ENCODE data around the gene PRR30. TPM values are rescaled to one million over a fixed set of nuclear protein-coding genes. Genes with fewer than 3 reads are reported as not detected.

PRR30 gene
- total RNA-seq, 1 experiment from 2014 or later = not detected

DNA sequence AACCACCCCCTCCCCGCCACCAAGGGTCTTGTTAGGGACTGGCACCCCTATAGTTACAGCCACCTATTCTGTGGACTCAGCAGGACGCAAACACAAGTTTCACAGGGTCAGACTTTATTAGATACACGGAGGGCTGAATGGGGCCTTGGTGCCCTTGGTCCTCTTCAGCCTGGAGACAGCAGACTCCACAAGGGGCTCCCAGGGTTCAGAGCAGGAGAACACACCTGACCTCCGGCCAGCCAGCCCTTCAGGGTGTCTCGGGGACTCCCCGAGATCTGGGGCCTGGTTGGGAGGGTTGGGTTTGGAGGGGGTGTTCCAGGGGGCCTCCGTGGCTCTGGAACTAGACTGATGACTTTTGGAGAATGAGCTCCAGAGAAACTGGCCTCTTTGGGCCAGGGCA, 2.5 kb downstream of the PRR30 start:
- no TSS peak for BruUV-seq (replicated peaks)
- ChIA-PET RAD21 (ENCODE audit: low non-redundant PET in 1 of 2, low total read pairs in 2 of 2, uncharacterized antibody in 2 of 2, unreplicated experiment in 2 of 2) (no interaction called here), CTCF (interaction anchor here (1.4 kb wide), 1 partner anchor 33 kb away, joined by 3 read pairs; no protein-coding TSS in a partner anchor), POLR2A (no interaction called here)
- H4K20me1 ChIP-seq (ENCODE audit: insufficient read depth) = no peaks in the 10 kb centered on the region
- no peaks in the 10 kb centered on the region for H3K27me3 ChIP-seq (ENCODE audit: insufficient read depth, low read length)
- ATAC-seq (no peak), DNase-seq (ENCODE audit: low read depth, low spot score) (no peak)
- TF ChIP-seq POLR2A (IDR thresholded peaks at IDR 0.05; ENCODE audit: borderline replicate concordance, extremely low read depth, insufficient read depth, insufficient read length) (no peak), ELF1 (IDR thresholded peaks at IDR 0.05; ENCODE audit: borderline replicate concordance, low read depth) (no peak), EGR1 (IDR thresholded peaks at IDR 0.05; ENCODE audit: low read depth) (no peak), ZNF274 (IDR thresholded peaks at IDR 0.05; ENCODE audit: low read depth, low read length) (no peak), POLR2AphosphoS5 (IDR thresholded peaks at IDR 0.05; ENCODE audit: low read depth, low read length) (no peak), JUND (IDR thresholded peaks at IDR 0.05) (no peak), YY1 (IDR thresholded peaks at IDR 0.05; ENCODE audit: extremely low read depth, insufficient replicate concordance, low read depth, low read length) (no peak), RAD21 (IDR thresholded peaks at IDR 0.05; ENCODE audit: low read depth) (no peak), FOSL1 (IDR thresholded peaks at IDR 0.05; ENCODE audit: low read depth) (no peak), ATF3 (IDR thresholded peaks at IDR 0.05) (no peak), ZFX (IDR thresholded peaks at IDR 0.05) (no peak), TCF7L2 (IDR thresholded peaks at IDR 0.05; ENCODE audit: borderline replicate concordance, extremely low read depth, insufficient read depth, insufficient read length) (no peak), CEBPB (IDR thresholded peaks at IDR 0.05; ENCODE audit: low read depth) (no peak)
- TF ChIP-seq, protein P1, sequence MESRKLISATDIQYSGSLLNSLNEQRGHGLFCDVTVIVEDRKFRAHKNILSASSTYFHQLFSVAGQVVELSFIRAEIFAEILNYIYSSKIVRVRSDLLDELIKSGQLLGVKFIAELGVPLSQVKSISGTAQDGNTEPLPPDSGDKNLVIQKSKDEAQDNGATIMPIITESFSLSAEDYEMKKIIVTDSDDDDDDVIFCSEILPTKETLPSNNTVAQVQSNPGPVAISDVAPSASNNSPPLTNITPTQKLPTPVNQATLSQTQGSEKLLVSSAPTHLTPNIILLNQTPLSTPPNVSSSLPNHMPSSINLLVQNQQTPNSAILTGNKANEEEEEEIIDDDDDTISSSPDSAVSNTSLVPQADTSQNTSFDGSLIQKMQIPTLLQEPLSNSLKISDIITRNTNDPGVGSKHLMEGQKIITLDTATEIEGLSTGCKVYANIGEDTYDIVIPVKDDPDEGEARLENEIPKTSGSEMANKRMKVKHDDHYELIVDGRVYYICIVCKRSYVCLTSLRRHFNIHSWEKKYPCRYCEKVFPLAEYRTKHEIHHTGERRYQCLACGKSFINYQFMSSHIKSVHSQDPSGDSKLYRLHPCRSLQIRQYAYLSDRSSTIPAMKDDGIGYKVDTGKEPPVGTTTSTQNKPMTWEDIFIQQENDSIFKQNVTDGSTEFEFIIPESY (IDR thresholded peaks at IDR 0.05; ENCODE audit: extremely low read depth, insufficient replicate concordance, low read length) = no peak
- TF ChIP-seq, protein P2, sequence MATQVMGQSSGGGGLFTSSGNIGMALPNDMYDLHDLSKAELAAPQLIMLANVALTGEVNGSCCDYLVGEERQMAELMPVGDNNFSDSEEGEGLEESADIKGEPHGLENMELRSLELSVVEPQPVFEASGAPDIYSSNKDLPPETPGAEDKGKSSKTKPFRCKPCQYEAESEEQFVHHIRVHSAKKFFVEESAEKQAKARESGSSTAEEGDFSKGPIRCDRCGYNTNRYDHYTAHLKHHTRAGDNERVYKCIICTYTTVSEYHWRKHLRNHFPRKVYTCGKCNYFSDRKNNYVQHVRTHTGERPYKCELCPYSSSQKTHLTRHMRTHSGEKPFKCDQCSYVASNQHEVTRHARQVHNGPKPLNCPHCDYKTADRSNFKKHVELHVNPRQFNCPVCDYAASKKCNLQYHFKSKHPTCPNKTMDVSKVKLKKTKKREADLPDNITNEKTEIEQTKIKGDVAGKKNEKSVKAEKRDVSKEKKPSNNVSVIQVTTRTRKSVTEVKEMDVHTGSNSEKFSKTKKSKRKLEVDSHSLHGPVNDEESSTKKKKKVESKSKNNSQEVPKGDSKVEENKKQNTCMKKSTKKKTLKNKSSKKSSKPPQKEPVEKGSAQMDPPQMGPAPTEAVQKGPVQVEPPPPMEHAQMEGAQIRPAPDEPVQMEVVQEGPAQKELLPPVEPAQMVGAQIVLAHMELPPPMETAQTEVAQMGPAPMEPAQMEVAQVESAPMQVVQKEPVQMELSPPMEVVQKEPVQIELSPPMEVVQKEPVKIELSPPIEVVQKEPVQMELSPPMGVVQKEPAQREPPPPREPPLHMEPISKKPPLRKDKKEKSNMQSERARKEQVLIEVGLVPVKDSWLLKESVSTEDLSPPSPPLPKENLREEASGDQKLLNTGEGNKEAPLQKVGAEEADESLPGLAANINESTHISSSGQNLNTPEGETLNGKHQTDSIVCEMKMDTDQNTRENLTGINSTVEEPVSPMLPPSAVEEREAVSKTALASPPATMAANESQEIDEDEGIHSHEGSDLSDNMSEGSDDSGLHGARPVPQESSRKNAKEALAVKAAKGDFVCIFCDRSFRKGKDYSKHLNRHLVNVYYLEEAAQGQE (IDR thresholded peaks at IDR 0.05; ENCODE audit: low read depth) = no peak
- TF ChIP-seq, protein P3, sequence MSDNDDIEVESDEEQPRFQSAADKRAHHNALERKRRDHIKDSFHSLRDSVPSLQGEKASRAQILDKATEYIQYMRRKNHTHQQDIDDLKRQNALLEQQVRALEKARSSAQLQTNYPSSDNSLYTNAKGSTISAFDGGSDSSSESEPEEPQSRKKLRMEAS (IDR thresholded peaks at IDR 0.05) = no peak
- H3K36me3 ChIP-seq (ENCODE audit: control insufficient read depth in 1 of 2, insufficient read depth in 2 of 2, low read length in 2 of 2) = peaks cover 7 to 14% of the 10 kb centered on the region in 2 experiments; a peak in 3 of 4 replicates
- no peak overlapping the region for H3K27ac ChIP-seq (ENCODE audit: low read depth, low read length)
- H3K4me2 ChIP-seq (ENCODE audit: low read length) = no peak overlapping the region
- H3K9ac ChIP-seq (ENCODE audit: low read length) = no peak overlapping the region
- H3K79me2 ChIP-seq (ENCODE audit: insufficient read depth, low read length) = peaks cover 20% of the 10 kb centered on the region
- intact Hi-C loops (cut with micrococcal nuclease) = no loop called here
- H3K4me1 ChIP-seq (ENCODE audit: control insufficient read depth in 1 of 2, insufficient read depth in 2 of 2, low read length in 2 of 2) = peaks cover 4 to 19% of the 10 kb centered on the region in 2 experiments; a peak in 3 of 4 replicates
- H3K9me2 ChIP-seq (ENCODE audit: insufficient read depth) = no peaks in the 10 kb centered on the region
- no peak overlapping the region for H3K4me3 ChIP-seq (replicated peaks in 1 of 2; ENCODE audit: low read depth in 1 of 2, low read length in 2 of 2)
- H2AFZ ChIP-seq (ENCODE audit: low read depth, low read length, poor library complexity, severe bottlenecking) = no peak overlapping the region
- no peaks in the 10 kb centered on the region for H3K9me3 ChIP-seq (ENCODE audit: control insufficient read depth in 1 of 2, insufficient read depth in 1 of 2, low read depth in 1 of 2, low read length in 2 of 2)

All from HCT116 (cell line).